ENCODE results near the gene PPP6R3. TPM values are rescaled to one million over a fixed set of nuclear protein-coding genes. Genes with fewer than 3 reads are reported as not detected.
"Not testable (repeated sequence)": the region's sequence is repeated elsewhere in the genome, so short reads cannot be mapped to it uniquely, and the experiment has no call there.

PPP6R3 gene
- total RNA-seq, 1 donor from 2014 or later, result 140 TPM

- FAIRE-seq, result no peak
These were observed 61.6 kb downstream of the PPP6R3 start for GRCh38 chr11:68521969-68522652.

GRCh38 chr11:68523033-68523432, 62.5 kb downstream of the PPP6R3 start:
- FAIRE-seq (no peak), DNase-seq (ENCODE audit: low spot score in 2 of 2) (no peak)

More at GRCh38 chr11:68521969-68522652, 61.6 kb downstream of the PPP6R3 start:
- no peak for DNase-seq (ENCODE audit: low spot score in 2 of 2)

GRCh38 chr11:68523743-68524142, 63.2 kb downstream of the PPP6R3 start:
- DNase-seq (ENCODE audit: low spot score in 2 of 2) (no peak), FAIRE-seq (no peak)

- DNase-seq (ENCODE audit: low spot score in 2 of 2), result no peak
- FAIRE-seq, result no peak
These were observed 63.7 kb downstream of the PPP6R3 start for GRCh38 chr11:68524213-68524612.

- DNase-seq (ENCODE audit: low spot score in 2 of 2) (no peak), FAIRE-seq (no peak)
These were observed 64.1 kb downstream of the PPP6R3 start for GRCh38 chr11:68524681-68525080.

GRCh38 chr11:68525336-68525735, 64.8 kb downstream of the PPP6R3 start:
- FAIRE-seq (no peak), DNase-seq (ENCODE audit: low spot score in 2 of 2) (no peak)

- FAIRE-seq, result no peak
- no peak for DNase-seq (ENCODE audit: low spot score in 2 of 2)
These were observed 65.4 kb downstream of the PPP6R3 start for GRCh38 chr11:68525930-68526329.

GRCh38 chr11:68527585-68527984, 67.0 kb downstream of the PPP6R3 start:
- FAIRE-seq, result no peak
- DNase-seq (ENCODE audit: low spot score in 2 of 2), result no peak

- FAIRE-seq (no peak), DNase-seq (ENCODE audit: low spot score in 2 of 2) (no peak)
These were observed 68.1 kb downstream of the PPP6R3 start for GRCh38 chr11:68528630-68529029.

GRCh38 chr11:68531129-68531693, 70.7 kb downstream of the PPP6R3 start:
- FAIRE-seq (no peak), DNase-seq (ENCODE audit: low spot score in 2 of 2) (no peak)

- no peak for FAIRE-seq
- DNase-seq (ENCODE audit: low spot score in 2 of 2), result no peak
These were observed 72.3 kb downstream of the PPP6R3 start for GRCh38 chr11:68532727-68533369.

- FAIRE-seq (no peak), DNase-seq (ENCODE audit: low spot score in 2 of 2) (no peak)
These were observed 73.4 kb downstream of the PPP6R3 start for GRCh38 chr11:68533945-68534344.

GRCh38 chr11:68535098-68535497, 74.5 kb downstream of the PPP6R3 start:
- no peak for FAIRE-seq
- no peak for DNase-seq (ENCODE audit: low spot score in 2 of 2)

GRCh38 chr11:68536706-68537105, 76.2 kb downstream of the PPP6R3 start:
- no peak for DNase-seq (ENCODE audit: low spot score in 2 of 2)
- no peak for FAIRE-seq

GRCh38 chr11:68538025-68538424, 77.5 kb downstream of the PPP6R3 start:
- no peak for FAIRE-seq

GRCh38 chr11:68539395-68539794, 78.8 kb downstream of the PPP6R3 start:
- FAIRE-seq (no peak), DNase-seq (ENCODE audit: low spot score in 2 of 2) (no peak)

More at GRCh38 chr11:68538025-68538424, 77.5 kb downstream of the PPP6R3 start:
- no peak for DNase-seq (ENCODE audit: low spot score in 2 of 2)

GRCh38 chr11:68540504-68540903, 80.0 kb downstream of the PPP6R3 start:
- not testable (repeated sequence) for DNase-seq (ENCODE audit: low spot score in 2 of 2); FAIRE-seq

GRCh38 chr11:68541116-68541515, 80.6 kb downstream of the PPP6R3 start:
- no peak for DNase-seq (ENCODE audit: low spot score in 2 of 2)
- no peak for FAIRE-seq

- DNase-seq (ENCODE audit: low spot score in 2 of 2), result no peak
- no peak for FAIRE-seq
These were observed 81.4 kb downstream of the PPP6R3 start for GRCh38 chr11:68541991-68542390.

- DNase-seq (ENCODE audit: low spot score in 2 of 2), result no peak
These were observed 82.1 kb downstream of the PPP6R3 start for GRCh38 chr11:68542617-68543016.

GRCh38 chr11:68543594-68543993, 83.0 kb downstream of the PPP6R3 start:
- FAIRE-seq (no peak), DNase-seq (ENCODE audit: low spot score in 2 of 2) (no peak)

More at GRCh38 chr11:68542617-68543016, 82.1 kb downstream of the PPP6R3 start:
- FAIRE-seq, result no peak

GRCh38 chr11:68545347-68545746, 84.8 kb downstream of the PPP6R3 start:
- FAIRE-seq (no peak), DNase-seq (ENCODE audit: low spot score in 2 of 2) (no peak)

All from frontal cortex (tissue), 4 donors.